ENCODE data around the gene PNPLA2.

PNPLA2 gene

GRCh38 chr11:832529-833113 lies 13.9 kb downstream of the PNPLA2 start, which contains the start of gene CD151:
Gene CD151 (plus strand): TSS chr11:832952. CDS start chr11:836070, 3,118 bp downstream.
- DNase-seq = peak; percentile 32

GRCh38 chr11:833114-833791 lies 14.5 kb downstream of the PNPLA2 start:
- DNase-seq = no peak

GRCh38 chr11:833849-834311 lies 15.2 kb downstream of the PNPLA2 start:
- DNase-seq = no peak

- no peak for DNase-seq
These were observed 15.9 kb downstream of the PNPLA2 start for GRCh38 chr11:834371-835316.

GRCh38 chr11:836274-836673 lies 17.6 kb downstream of the PNPLA2 start:
- DNase-seq = no peak

GRCh38 chr11:836700-837099 lies 18.0 kb downstream of the PNPLA2 start:
- no peak for DNase-seq

GRCh38 chr11:837189-837989 lies 18.7 kb downstream of the PNPLA2 start:
- DNase-seq = no peak

- no peak for DNase-seq
These were observed 19.2 kb downstream of the PNPLA2 start for GRCh38 chr11:837990-838307.

GRCh38 chr11:838441-839279 lies 19.9 kb downstream of the PNPLA2 start:
- DNase-seq = no peak

- DNase-seq = no peak
These were observed 20.5 kb downstream of the PNPLA2 start for GRCh38 chr11:839280-839623.

- no peak for DNase-seq
These were observed 21.3 kb downstream of the PNPLA2 start for GRCh38 chr11:839875-840617.

- no peak for DNase-seq
These were observed 23.3 kb downstream of the PNPLA2 start for GRCh38 chr11:841981-842369.

GRCh38 chr11:842370-843002 lies 23.8 kb downstream of the PNPLA2 start, which contains the start of the genes POLR2L and TSPAN4:
Gene POLR2L (minus strand): TSS chr11:842529. CDS start chr11:842508, 21 bp downstream.
Gene TSPAN4 (plus strand): TSS chr11:842852. CDS start chr11:850305, 7,453 bp downstream.
- DNase-seq = peak; percentile 78

GRCh38 chr11:843086-843734 lies 24.5 kb downstream of the PNPLA2 start:
- no peak for DNase-seq

GRCh38 chr11:843818-844692 lies 25.3 kb downstream of the PNPLA2 start:
- no peak for DNase-seq

GRCh38 chr11:844693-845644 lies 26.3 kb downstream of the PNPLA2 start:
- no peak for DNase-seq

- DNase-seq = no peak
These were observed 27.3 kb downstream of the PNPLA2 start for GRCh38 chr11:845872-846495.

Measured in activated CD4-positive, alpha-beta T cell treated with anti-CD3 and anti-CD28 coated beads for 1 hour (primary cell).